SK-N-SH treated with all-trans-retinoic acid at 6 μM for 48 hours (cell line): ENCODE results near the gene ADAM10.

Experiments used
- BACH2 ChIP-seq: fragments of 250-450 bp; sonication (Bioruptor Pico); IDR thresholded peaks from 2 replicates; pipeline ENCODE4 v1.9.0; 2021; ENCODE audit warnings: mild to moderate bottlenecking, borderline replicate concordance
- CREB5 ChIP-seq: fragments of 250-450 bp; sonication (Bioruptor Pico); IDR thresholded peaks from 2 replicates; pipeline ENCODE4 v1.5.1; 2020; ENCODE audit warnings: low read depth, mild to moderate bottlenecking, moderate library complexity
- PATZ1 ChIP-seq: fragments of 250-450 bp; sonication (Bioruptor Pico); IDR thresholded peaks from 2 replicates; pipeline ENCODE4 v1.8.0; 2020; ENCODE audit warnings: mild to moderate bottlenecking, moderate library complexity, borderline replicate concordance
- POU6F1 ChIP-seq: fragments of 250-450 bp; sonication (Bioruptor Pico); IDR thresholded peaks from 2 replicates; pipeline ENCODE4 v1.8.0; 2021; ENCODE audit warnings: low read depth, mild to moderate bottlenecking, moderate library complexity, borderline replicate concordance
- PPARA ChIP-seq: fragments of 250-450 bp; sonication (Bioruptor Pico); IDR thresholded peaks from 2 replicates; pipeline ENCODE4 v1.5.0; 2020; ENCODE audit warnings: mild to moderate bottlenecking, borderline replicate concordance
- SNAI2 ChIP-seq: fragments of 250-450 bp; sonication (Bioruptor Pico); IDR thresholded peaks from 2 replicates; pipeline ENCODE4 v1.5.0; 2020; ENCODE audit warnings: mild to moderate bottlenecking, moderate library complexity
- TCF4 ChIP-seq: fragments of 250-450 bp; sonication (Bioruptor Pico); IDR thresholded peaks from 2 replicates; pipeline ENCODE4 v1.8.0; 2021; ENCODE audit warnings: mild to moderate bottlenecking, moderate library complexity, borderline replicate concordance
- ZFP30 ChIP-seq: fragments of 450-650 bp; formaldehyde crosslinking; IDR thresholded peaks from 2 replicates; pipeline ENCODE4 v1.5.0; 2022; ENCODE audit warnings: mild to moderate bottlenecking, moderate library complexity
- ZNF70 ChIP-seq: fragments of 450-650 bp; formaldehyde crosslinking; IDR thresholded peaks from 2 replicates; pipeline ENCODE4 v1.5.0; 2020; ENCODE audit warnings: mild to moderate bottlenecking, moderate library complexity

GRCh38 chr15:58770519-58770856 is 21.0 kb upstream of the ADAM10 start:
- TF ChIP-seq POU6F1 (CRISPR knock-in tag) (no peak), PATZ1 (CRISPR knock-in tag) (no peak), CREB5 (CRISPR knock-in tag) (no peak), ZNF70 (no peak), SNAI2 (no peak), BACH2 (CRISPR knock-in tag) (no peak), TCF4 (CRISPR knock-in tag) (no peak), PPARA (CRISPR knock-in tag) (no peak; the same call in 1 of the 2 replicates), ZFP30 (CRISPR knock-in tag) (no peak)
